Thoracic aorta (tissue), 2 donors: ENCODE data around the gene KRT80. TPM values are rescaled to one million over a fixed set of nuclear protein-coding genes. Genes with fewer than 3 reads are reported as not detected.
A peak's percentile ranks its signal among the peaks of the same experiment; 100 is the strongest.

Source experiments
- ATAC-seq: fragments of 150-250 bp; one replicate; pipeline ENCODE4 v1.8.0; 2017; ENCODE audit warnings: low read depth; ENCODE audit not compliant: insufficient number of reproducible peaks, low FRiP score
- DNase-seq: peaks from one replicate; pipeline ENCODE4 v3.0.0-alpha.2; 2020; ENCODE audit warnings: low spot score
- H3K27ac ChIP-seq, 2 donors: fragments of 200-600 bp; sonication (generic); 1 replicate in 1 of 2; 2 replicates in 1 of 2; pipeline ENCODE4 v1.5.1; 2016; ENCODE audit warnings: mild to moderate bottlenecking in 2 of 2, moderate library complexity in 2 of 2
- H3K27me3 ChIP-seq: fragments of 200-600 bp; sonication (generic); replicated peaks from 2 replicates; pipeline ENCODE4 v1.6.0; 2016; ENCODE audit warnings: mild to moderate bottlenecking; ENCODE audit not compliant: insufficient read depth
- H3K36me3 ChIP-seq: fragments of 200-600 bp; sonication (generic); one replicate; pipeline ENCODE4 v1.5.1; 2016
- H3K4me1 ChIP-seq, 2 donors: fragments of 200-600 bp; sonication (generic); 1 replicate in 1 of 2; 2 replicates in 1 of 2; pipeline versions ENCODE4 v1.5.1 to v1.6.0; 2016; ENCODE audit warnings: low read depth in 2 of 2, mild to moderate bottlenecking in 1 of 2; ENCODE audit not compliant: control insufficient read depth in 1 of 2
- H3K4me3 ChIP-seq: fragments of 200-600 bp; sonication (generic); 2 replicates; pipeline ENCODE4 v1.5.1; 2016; ENCODE audit warnings: mild to moderate bottlenecking
- H3K9me3 ChIP-seq: fragments of 200-600 bp; sonication (generic); 2 replicates; pipeline ENCODE4 v1.5.1; 2016
- total RNA-seq, 2 donors: library from RNA; depleted of rRNA; stranded (reverse); fragments of >200 nt; gene quantifications; one replicate each; pipeline versions ENCODE4 v1.1.0 to v1.2.3, GENCODE V29; 2016
- TF ChIP-seq, protein P1 (sequence below): fragments of 200-600 bp; sonication (generic); IDR thresholded peaks from one replicate; pipeline ENCODE4 v1.5.1; 2019; ENCODE audit warnings: antibody characterized with exemption

KRT80 gene
- total RNA-seq, 2 donors from 2014 or later, result 0.21 to 0.41 TPM

DNA sequence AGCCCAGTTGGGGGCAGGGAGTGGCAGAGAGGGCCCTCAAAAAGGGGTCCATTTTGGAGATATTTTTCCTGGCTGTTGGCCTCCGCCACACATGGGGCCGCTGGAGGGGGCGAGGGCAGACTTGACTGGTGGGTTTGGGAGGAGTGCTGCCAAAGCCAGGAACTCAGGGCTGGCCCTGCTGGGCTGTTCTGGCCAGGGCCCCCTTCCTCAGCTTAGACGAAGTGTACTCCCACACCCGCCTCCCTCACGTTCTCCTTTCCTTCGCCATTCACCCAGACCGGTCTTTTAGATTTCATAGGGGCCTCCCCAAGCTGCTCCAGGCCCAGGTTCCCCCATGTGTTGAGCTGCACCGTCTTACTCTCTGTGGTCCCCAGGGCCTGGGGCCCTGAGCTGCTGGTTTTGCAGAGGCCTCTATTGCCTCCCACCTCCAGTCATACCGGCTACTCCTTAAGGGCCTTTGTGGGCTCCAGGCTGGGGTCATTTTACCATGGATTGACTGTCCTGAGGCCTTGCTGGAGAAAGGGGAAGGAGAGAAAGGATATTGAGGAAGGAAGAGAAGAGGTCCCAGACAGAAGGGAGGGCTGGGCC lies 42.5 kb upstream of the KRT80 start:
- Histone ChIP-seq H3K27ac (no peak overlapping the region), H3K27me3 (no peaks in the 10 kb centered on the region), H3K4me1 (peaks cover 14 to 42% of the 10 kb centered on the region in 2 donors), H3K9me3 (no peaks in the 10 kb centered on the region), H3K4me3 (no peak overlapping the region), H3K36me3 (no peaks in the 10 kb centered on the region)
- TF ChIP-seq, protein P1, sequence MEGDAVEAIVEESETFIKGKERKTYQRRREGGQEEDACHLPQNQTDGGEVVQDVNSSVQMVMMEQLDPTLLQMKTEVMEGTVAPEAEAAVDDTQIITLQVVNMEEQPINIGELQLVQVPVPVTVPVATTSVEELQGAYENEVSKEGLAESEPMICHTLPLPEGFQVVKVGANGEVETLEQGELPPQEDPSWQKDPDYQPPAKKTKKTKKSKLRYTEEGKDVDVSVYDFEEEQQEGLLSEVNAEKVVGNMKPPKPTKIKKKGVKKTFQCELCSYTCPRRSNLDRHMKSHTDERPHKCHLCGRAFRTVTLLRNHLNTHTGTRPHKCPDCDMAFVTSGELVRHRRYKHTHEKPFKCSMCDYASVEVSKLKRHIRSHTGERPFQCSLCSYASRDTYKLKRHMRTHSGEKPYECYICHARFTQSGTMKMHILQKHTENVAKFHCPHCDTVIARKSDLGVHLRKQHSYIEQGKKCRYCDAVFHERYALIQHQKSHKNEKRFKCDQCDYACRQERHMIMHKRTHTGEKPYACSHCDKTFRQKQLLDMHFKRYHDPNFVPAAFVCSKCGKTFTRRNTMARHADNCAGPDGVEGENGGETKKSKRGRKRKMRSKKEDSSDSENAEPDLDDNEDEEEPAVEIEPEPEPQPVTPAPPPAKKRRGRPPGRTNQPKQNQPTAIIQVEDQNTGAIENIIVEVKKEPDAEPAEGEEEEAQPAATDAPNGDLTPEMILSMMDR, result no peak
- no peak for ATAC-seq
- DNase-seq, result no peak

DNA sequence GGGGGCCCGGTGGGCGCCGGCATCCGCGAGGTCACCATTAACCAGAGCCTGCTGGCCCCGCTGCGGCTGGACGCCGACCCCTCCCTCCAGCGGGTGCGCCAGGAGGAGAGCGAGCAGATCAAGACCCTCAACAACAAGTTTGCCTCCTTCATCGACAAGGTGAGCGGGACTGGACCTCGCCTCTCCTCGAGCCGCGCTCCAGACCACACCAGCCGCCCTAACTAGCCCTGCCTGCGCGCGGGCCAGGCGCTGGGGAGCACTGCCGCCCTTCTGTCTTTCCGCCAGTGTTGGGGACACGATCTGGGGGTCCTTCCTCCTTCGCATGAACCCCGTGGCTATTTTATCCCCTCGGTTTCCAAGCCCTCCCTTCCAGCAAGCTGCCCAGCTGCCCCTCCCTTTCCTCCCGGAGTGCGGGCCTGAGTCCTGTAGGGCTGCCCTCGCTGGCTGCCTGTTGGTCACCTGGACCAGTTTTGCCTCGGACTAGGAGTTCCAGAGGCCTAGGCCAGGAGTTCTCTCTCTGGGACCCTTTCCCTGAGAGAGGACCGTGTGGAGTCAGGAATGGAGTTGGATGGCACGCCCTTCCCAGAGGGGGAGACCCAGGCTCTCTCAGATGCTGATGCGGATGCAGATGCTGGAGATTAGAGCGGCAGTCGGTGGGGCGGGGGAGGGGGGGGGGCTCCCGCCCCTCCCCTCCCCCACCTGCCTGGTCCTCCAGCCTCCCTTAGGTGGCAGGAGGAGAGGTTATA lies 41.8 kb upstream of the KRT80 start:
- no peak for ATAC-seq
- Histone ChIP-seq H3K9me3 (no peaks in the 10 kb centered on the region), H3K27ac (peak overlapping the region in 1 of 2 donors; percentile 2), H3K36me3 (no peaks in the 10 kb centered on the region), H3K4me1 (peaks cover 14 to 42% of the 10 kb centered on the region in 2 donors), H3K27me3 (no peaks in the 10 kb centered on the region), H3K4me3 (peak overlapping the region; percentile 48)
- DNase-seq, result no peak
- TF ChIP-seq, protein P1, result no peak

DNA sequence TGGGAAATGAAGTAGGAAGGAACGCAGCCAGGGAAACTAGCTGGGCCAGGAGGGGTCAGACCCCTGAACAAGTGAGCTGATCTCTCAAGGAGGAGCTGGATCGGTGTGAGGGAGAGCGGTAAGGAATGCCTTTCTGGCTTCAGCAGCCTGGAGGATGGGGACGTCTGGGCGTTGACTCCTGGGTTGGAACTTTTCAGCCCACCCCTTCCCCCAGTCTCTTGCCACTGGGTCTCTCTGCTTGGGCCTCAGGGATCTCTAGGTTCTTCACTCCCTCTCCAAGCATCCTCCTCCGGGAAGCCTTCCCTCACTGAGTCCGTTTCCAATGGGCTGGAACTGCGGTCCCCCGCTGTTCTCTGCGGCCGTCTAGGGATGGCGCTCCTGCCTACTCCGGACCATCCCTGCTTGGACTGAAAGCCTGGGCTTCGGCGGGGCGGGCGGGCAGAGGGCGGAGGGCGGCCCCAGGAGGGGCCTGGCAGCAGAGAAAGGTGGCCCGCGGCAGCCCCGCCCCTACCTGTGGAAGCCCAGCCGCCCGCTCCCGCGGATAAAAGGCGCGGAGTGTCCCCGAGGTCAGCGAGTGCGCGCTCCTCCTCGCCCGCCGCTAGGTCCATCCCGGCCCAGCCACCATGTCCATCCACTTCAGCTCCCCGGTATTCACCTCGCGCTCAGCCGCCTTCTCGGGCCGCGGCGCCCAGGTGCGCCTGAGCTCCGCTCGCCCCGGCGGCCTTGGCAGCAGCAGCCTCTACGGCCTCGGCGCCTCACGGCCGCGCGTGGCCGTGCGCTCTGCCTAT lies 41.1 kb upstream of the KRT80 start, which contains the start of gene KRT7:
Gene KRT7 (plus strand): TSS at position 570 of the 788 bp plus-strand sequence. CDS start 54 bp downstream, at position 624.
- Histone ChIP-seq H3K9me3 (no peaks in the 10 kb centered on the region), H3K4me1 (peaks cover 14 to 42% of the 10 kb centered on the region in 2 donors), H3K4me3 (peak within 1 kb of the TSS; percentile 48), H3K27me3 (no peaks in the 10 kb centered on the region), H3K27ac (peak within 1 kb of the TSS; percentile 22 to 72), H3K36me3 (no peaks in the 10 kb centered on the region)
- no peak for ATAC-seq
- TF ChIP-seq, protein P1, result no peak
- DNase-seq, result no peak

DNA sequence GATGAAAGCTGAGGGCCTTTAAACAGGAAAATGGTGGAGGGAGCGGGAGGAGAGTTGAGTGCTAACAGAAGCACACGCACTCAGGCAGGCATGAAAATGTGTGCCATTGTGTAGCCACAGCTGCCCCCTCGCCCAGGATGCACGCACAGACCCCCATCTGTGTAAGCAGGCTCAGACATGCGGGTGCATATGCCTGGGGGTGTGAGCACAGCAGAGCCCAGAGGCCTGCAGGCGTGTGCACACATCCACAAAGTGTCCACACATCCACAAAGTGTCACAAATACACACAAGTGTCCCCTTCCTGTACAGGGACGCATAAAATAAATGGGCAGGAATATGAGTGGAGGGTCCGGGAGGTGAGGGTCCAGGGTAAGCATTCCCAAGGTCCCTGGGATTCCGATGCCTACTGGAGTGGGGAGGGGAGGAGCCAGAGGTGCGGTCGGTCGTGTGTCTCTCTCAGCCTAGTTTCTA lies 40.4 kb upstream of the KRT80 start:
- peak overlapping the region; percentile 22 to 72 for H3K27ac ChIP-seq
- H3K9me3 ChIP-seq, result no peaks in the 10 kb centered on the region
- H3K4me1 ChIP-seq, result peaks cover 14 to 42% of the 10 kb centered on the region in 2 donors
- no peak overlapping the region for H3K4me3 ChIP-seq
- no peaks in the 10 kb centered on the region for H3K36me3 ChIP-seq
- TF ChIP-seq, protein P1, result no peak
- no peaks in the 10 kb centered on the region for H3K27me3 ChIP-seq
- ATAC-seq (no peak), DNase-seq (no peak)
